CD4-positive, CD25-positive, alpha-beta regulatory T cell (primary cell): Measurements from ENCODE around the gene MAP7D3. TPM values are rescaled to one million over a fixed set of nuclear protein-coding genes. Genes with fewer than 3 reads are reported as not detected.

ENCODE experiments used
- ATAC-seq, 2 donors: fragments of 150-1000 bp; cut with Tn5 transposase; one replicate each; pipeline ENCODE4 v1.10.0; 2021; ENCODE audit warnings: low read depth in 2 of 2, moderate number of reproducible peaks in 2 of 2, moderate library complexity in 1 of 2
- DNase-seq, 3 donors: peaks; one replicate each; pipeline versions ENCODE4 v3.0.0 to v3.0.0-alpha.2; 2012 to 2022; ENCODE audit warnings: mixed read lengths in 1 of 3
- H3K27ac ChIP-seq: one replicate; pipeline ENCODE4 v1.7.0; 2013; ENCODE audit warnings: mild to moderate bottlenecking, low read length; ENCODE audit not compliant: insufficient read depth, poor library complexity, severe bottlenecking
- H3K27me3 ChIP-seq: one replicate; pipeline ENCODE4 v1.7.0; 2013; ENCODE audit warnings: low read length; ENCODE audit not compliant: control insufficient read depth, insufficient read depth
- H3K36me3 ChIP-seq: one replicate; pipeline ENCODE4 v1.7.0; 2013; ENCODE audit warnings: mild to moderate bottlenecking, low read length, moderate library complexity; ENCODE audit not compliant: control insufficient read depth, insufficient read depth
- H3K4me1 ChIP-seq: 2 replicates; pipeline ENCODE4 v1.7.0; 2013; ENCODE audit warnings: mild to moderate bottlenecking, low read length; ENCODE audit not compliant: insufficient read depth, control insufficient read depth, poor library complexity, severe bottlenecking
- H3K4me3 ChIP-seq: one replicate; pipeline ENCODE4 v1.7.0; 2013; ENCODE audit warnings: low read depth, mild to moderate bottlenecking, low read length, moderate library complexity
- H3K9me3 ChIP-seq, 2 experiments: 1 replicate in 1 of 2; 2 replicates in 1 of 2; pipeline ENCODE4 v1.7.0; 2013; ENCODE audit warnings: low read length in 2 of 2, mild to moderate bottlenecking in 1 of 2, moderate library complexity in 1 of 2; ENCODE audit not compliant: control insufficient read depth in 2 of 2
- H3K27ac Mint-ChIP-seq, 3 donors: one replicate each; pipeline ENCODE4 v1.8.0; 2020 to 2022; ENCODE audit warnings: mild to moderate bottlenecking in 3 of 3, mixed read lengths in 3 of 3, moderate library complexity in 2 of 3
- H3K27me3 Mint-ChIP-seq: one replicate; pipeline ENCODE4 v1.8.0; 2022; ENCODE audit warnings: mild to moderate bottlenecking, mixed read lengths
- H3K36me3 Mint-ChIP-seq: one replicate; pipeline ENCODE4 v1.8.0; 2020; ENCODE audit warnings: mixed read lengths
- H3K4me1 Mint-ChIP-seq, 4 donors: one replicate each; pipeline ENCODE4 v1.8.0; 2020 to 2022; ENCODE audit warnings: mixed read lengths in 4 of 4, mild to moderate bottlenecking in 1 of 4
- H3K4me3 Mint-ChIP-seq, 4 donors: one replicate each; pipeline ENCODE4 v1.8.0; 2020 to 2022; ENCODE audit warnings: mild to moderate bottlenecking in 4 of 4, mixed read lengths in 4 of 4, moderate library complexity in 3 of 4
- H3K9me3 Mint-ChIP-seq, 7 donors: one replicate each; pipeline ENCODE4 v1.8.0; 2020 to 2022; ENCODE audit warnings: mixed read lengths in 7 of 7, mild to moderate bottlenecking in 3 of 7, moderate library complexity in 2 of 7
- polyA plus RNA-seq, 4 donors: library from polyadenylated mRNA; unstranded; fragments of 300-500 nt; fragmentation: Illumina TruSeq; gene quantifications; one replicate each; pipeline ENCODE4 v1.2.3, GENCODE V29; 2021
- total RNA-seq: library from RNA; stranded (reverse); gene quantifications from one replicate; pipeline ENCODE4 v1.2.3, GENCODE V29; 2022

The MAP7D3 gene
- total and polyA plus RNA-seq, 5 donors from 2014 or later, result 2.5 to 4.7 (median 3.1) TPM

DNA sequence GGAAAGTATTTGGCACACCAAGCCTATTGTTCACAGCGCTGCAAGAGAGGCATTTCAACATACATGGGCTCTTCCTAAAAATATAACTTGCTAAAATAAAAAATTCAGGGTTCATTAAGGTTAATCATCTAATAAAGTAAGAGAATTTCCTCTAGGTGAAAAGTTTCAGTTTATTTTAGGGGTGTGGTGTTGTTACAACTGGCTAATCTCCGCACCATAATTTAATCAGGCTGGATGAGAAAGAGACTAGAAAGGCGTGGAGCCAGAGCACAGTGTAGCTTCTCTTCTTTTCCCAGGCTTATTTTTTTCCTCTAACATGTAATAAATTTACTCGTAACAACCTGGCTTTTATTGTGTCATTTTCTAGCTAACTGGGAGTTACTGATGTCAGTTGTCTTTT is 56.0 kb downstream of the MAP7D3 start:
- H3K27me3 Mint-ChIP-seq, result no peaks in the 10 kb centered on the region
- Histone ChIP-seq H3K27me3 (no peaks in the 10 kb centered on the region), H3K4me1 (peaks cover 7% of the 10 kb centered on the region), H3K9me3 (no peaks in the 10 kb centered on the region), H3K4me3 (no peak overlapping the region), H3K36me3 (no peaks in the 10 kb centered on the region), H3K27ac (no peak overlapping the region)
- H3K9me3 Mint-ChIP-seq, result peaks cover 0 to 2% (median 0%) of the 10 kb centered on the region in 7 donors
- H3K4me3 Mint-ChIP-seq, result no peak overlapping the region
- no peak overlapping the region for H3K27ac Mint-ChIP-seq
- DNase-seq (no peak), ATAC-seq (no peak)
- no peaks in the 10 kb centered on the region for H3K36me3 Mint-ChIP-seq
- H3K4me1 Mint-ChIP-seq, result peaks cover 0 to 21% (median 17%) of the 10 kb centered on the region in 4 donors

GRCh38 chrX:136194536-136194935 is 56.7 kb downstream of the MAP7D3 start:
- Mint-ChIP-seq H3K27me3 (no peaks in the 10 kb centered on the region), H3K36me3 (no peaks in the 10 kb centered on the region), H3K4me3 (no peak overlapping the region), H3K4me1 (peaks cover 0 to 21% (median 17%) of the 10 kb centered on the region in 4 donors), H3K9me3 (peaks cover 0 to 2% (median 0%) of the 10 kb centered on the region in 7 donors), H3K27ac (no peak overlapping the region)
- no peaks in the 10 kb centered on the region for H3K27me3 ChIP-seq
- no peak overlapping the region for H3K4me3 ChIP-seq
- no peaks in the 10 kb centered on the region for H3K36me3 ChIP-seq
- no peak overlapping the region for H3K27ac ChIP-seq
- ATAC-seq, result no peak
- H3K9me3 ChIP-seq, result no peaks in the 10 kb centered on the region
- H3K4me1 ChIP-seq, result peaks cover 7% of the 10 kb centered on the region
- no peak for DNase-seq

- peak in 1 of 3 donors; percentile 67 for DNase-seq
- Mint-ChIP-seq H3K36me3 (no peaks in the 10 kb centered on the region), H3K9me3 (peaks cover 0 to 2% (median 0%) of the 10 kb centered on the region in 7 donors), H3K27ac (peak overlapping the region in 1 of 3 donors; percentile 18), H3K27me3 (no peaks in the 10 kb centered on the region), H3K4me1 (peaks cover 0 to 21% (median 17%) of the 10 kb centered on the region in 4 donors), H3K4me3 (peak overlapping the region in 1 of 4 donors; percentile 7)
- Histone ChIP-seq H3K27ac (no peak overlapping the region), H3K27me3 (no peaks in the 10 kb centered on the region), H3K9me3 (no peaks in the 10 kb centered on the region), H3K36me3 (no peaks in the 10 kb centered on the region), H3K4me3 (peak overlapping the region; percentile 1), H3K4me1 (peaks cover 7% of the 10 kb centered on the region)
- no peak for ATAC-seq
Observed at GRCh38 chrX:136193771-136194170, 57.4 kb downstream of the MAP7D3 start.

- Histone ChIP-seq H3K4me3 (no peak overlapping the region), H3K4me1 (peaks cover 7% of the 10 kb centered on the region), H3K9me3 (no peaks in the 10 kb centered on the region), H3K36me3 (no peaks in the 10 kb centered on the region), H3K27ac (no peak overlapping the region), H3K27me3 (no peaks in the 10 kb centered on the region)
- no peaks in the 10 kb centered on the region for H3K36me3 Mint-ChIP-seq
- ATAC-seq, result no peak
- no peak overlapping the region for H3K4me3 Mint-ChIP-seq
- peaks cover 0 to 2% (median 0%) of the 10 kb centered on the region in 7 donors for H3K9me3 Mint-ChIP-seq
- peaks cover 0 to 21% (median 17%) of the 10 kb centered on the region in 4 donors for H3K4me1 Mint-ChIP-seq
- H3K27ac Mint-ChIP-seq, result no peak overlapping the region
- no peaks in the 10 kb centered on the region for H3K27me3 Mint-ChIP-seq
- no peak for DNase-seq
Observed at GRCh38 chrX:136192839-136193414, 58.3 kb downstream of the MAP7D3 start.

DNA sequence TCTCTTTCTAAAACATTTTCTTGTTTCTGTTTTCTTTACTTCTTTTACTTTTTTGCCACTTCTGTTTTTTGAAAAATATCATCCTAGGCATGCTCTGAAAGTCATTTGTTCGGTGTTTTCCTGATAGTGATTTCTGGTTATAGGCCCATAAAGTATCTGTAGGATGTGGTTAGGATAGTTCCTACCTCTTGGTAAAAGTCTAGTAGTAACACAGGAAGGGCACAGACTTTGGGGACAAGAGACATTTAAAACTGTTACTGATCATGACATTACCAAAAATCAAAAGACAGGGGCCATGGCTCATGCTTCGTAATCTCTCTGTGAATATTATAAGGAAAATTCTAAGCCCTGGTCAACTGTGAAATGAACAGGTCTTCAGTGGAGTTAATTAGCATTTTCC is 59.1 kb downstream of the MAP7D3 start:
- Histone ChIP-seq H3K4me3 (no peak overlapping the region), H3K27me3 (no peaks in the 10 kb centered on the region), H3K27ac (no peak overlapping the region), H3K9me3 (no peaks in the 10 kb centered on the region), H3K4me1 (peaks cover 7% of the 10 kb centered on the region), H3K36me3 (no peaks in the 10 kb centered on the region)
- no peaks in the 10 kb centered on the region for H3K27me3 Mint-ChIP-seq
- ATAC-seq (no peak), DNase-seq (peak in 1 of 3 donors; percentile 37)
- H3K36me3 Mint-ChIP-seq, result no peaks in the 10 kb centered on the region
- peaks cover 0 to 2% (median 0%) of the 10 kb centered on the region in 7 donors for H3K9me3 Mint-ChIP-seq
- peaks cover 0 to 21% (median 17%) of the 10 kb centered on the region in 4 donors for H3K4me1 Mint-ChIP-seq
- peak overlapping the region in 1 of 4 donors; percentile 52 for H3K4me3 Mint-ChIP-seq
- peak overlapping the region in 1 of 3 donors; percentile 82 for H3K27ac Mint-ChIP-seq

DNA sequence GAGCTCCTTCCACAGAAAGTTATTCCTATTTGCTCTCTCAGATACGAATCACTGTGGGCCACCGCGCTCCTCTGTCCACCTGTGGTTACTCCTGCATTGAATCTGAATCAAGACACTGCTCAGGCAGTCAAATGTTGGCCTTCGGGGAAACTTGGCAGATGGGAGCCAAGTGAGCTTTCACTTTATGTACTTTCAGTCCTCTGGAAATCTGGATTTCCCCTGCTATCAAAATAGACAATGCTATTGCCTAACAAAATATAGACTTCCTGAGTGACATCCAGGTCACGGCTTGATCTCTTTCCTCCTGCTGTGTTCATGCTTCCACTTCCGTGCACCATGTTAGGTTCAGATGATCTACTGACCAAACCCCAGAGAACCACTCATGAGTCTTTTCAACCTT is 60.0 kb downstream of the MAP7D3 start:
- H3K9me3 ChIP-seq, result no peaks in the 10 kb centered on the region
- no peak overlapping the region for H3K4me3 ChIP-seq
- H3K4me3 Mint-ChIP-seq, result no peak overlapping the region
- H3K9me3 Mint-ChIP-seq, result peaks cover 0 to 2% (median 0%) of the 10 kb centered on the region in 7 donors
- no peak overlapping the region for H3K27ac Mint-ChIP-seq
- H3K27me3 ChIP-seq, result no peaks in the 10 kb centered on the region
- DNase-seq, result no peak
- no peaks in the 10 kb centered on the region for H3K36me3 ChIP-seq
- H3K36me3 Mint-ChIP-seq, result no peaks in the 10 kb centered on the region
- H3K27me3 Mint-ChIP-seq, result no peaks in the 10 kb centered on the region
- no peak overlapping the region for H3K27ac ChIP-seq
- peaks cover 7% of the 10 kb centered on the region for H3K4me1 ChIP-seq
- peaks cover 0 to 21% (median 17%) of the 10 kb centered on the region in 4 donors for H3K4me1 Mint-ChIP-seq
- no peak for ATAC-seq

DNA sequence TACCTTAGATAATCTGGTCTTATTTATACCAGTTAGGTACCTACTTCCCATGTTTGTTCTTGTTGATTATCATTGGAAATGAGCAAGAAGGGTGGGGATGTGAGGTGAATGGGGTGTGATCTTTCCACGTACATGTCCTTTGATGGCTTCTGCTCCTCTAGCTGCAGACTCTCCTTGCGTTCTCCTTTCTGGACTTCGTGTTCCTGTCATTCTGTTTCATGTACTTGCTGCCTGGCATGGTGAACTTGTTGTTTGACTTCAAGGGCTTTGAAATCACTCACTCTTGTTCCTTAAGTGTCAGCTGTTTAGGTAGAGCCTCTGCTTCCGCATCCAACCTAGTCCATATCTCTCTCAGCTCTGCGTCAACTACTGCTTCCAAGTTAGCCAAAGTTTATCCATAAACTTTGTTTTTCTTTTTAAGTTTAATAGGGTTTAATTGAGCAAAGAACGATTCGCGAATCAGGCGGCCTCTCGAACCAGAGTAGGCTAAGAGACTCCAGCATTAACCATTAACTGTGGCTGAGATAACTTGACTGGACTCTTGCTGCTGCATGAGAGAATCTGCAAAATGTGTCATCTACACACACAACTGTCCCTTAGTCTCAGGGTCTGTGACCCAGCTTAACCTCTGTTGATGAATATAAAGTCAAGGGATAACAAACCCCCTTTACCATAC is 61.0 kb downstream of the MAP7D3 start:
- Histone ChIP-seq H3K27me3 (no peaks in the 10 kb centered on the region), H3K36me3 (no peaks in the 10 kb centered on the region), H3K9me3 (no peaks in the 10 kb centered on the region), H3K27ac (no peak overlapping the region), H3K4me1 (peaks cover 7% of the 10 kb centered on the region), H3K4me3 (no peak overlapping the region)
- no peaks in the 10 kb centered on the region for H3K36me3 Mint-ChIP-seq
- peaks cover 0 to 23% (median 17%) of the 10 kb centered on the region in 4 donors for H3K4me1 Mint-ChIP-seq
- H3K4me3 Mint-ChIP-seq, result no peak overlapping the region
- ATAC-seq (no peak), DNase-seq (no peak)
- H3K9me3 Mint-ChIP-seq, result peaks cover 0 to 2% (median 0%) of the 10 kb centered on the region in 7 donors
- H3K27me3 Mint-ChIP-seq, result no peaks in the 10 kb centered on the region
- H3K27ac Mint-ChIP-seq, result no peak overlapping the region
